Adrenal gland (tissue), 19 donors: ENCODE data around the gene CCDC97. TPM values are rescaled to one million over a fixed set of nuclear protein-coding genes. Genes with fewer than 3 reads are reported as not detected.
A peak's percentile ranks its signal among the peaks of the same experiment; 100 is the strongest.

Source experiments
- DNase-seq, 7 donors: peaks; one replicate each; pipeline ENCODE4 v3.0.0-alpha.2; 2019 to 2020
- H3K27ac ChIP-seq, 5 donors: fragments of 200-600 bp; sonication (generic) in 4 of 5; 1 replicate in 3 of 5; 2 replicates in 2 of 5; pipeline versions ENCODE4 v1.5.1 to v1.8.0; 2016 to 2020; ENCODE audit warnings: mild to moderate bottlenecking in 1 of 5
- H3K27me3 ChIP-seq: fragments of 200-600 bp; 2 replicates; pipeline ENCODE4 v1.8.0; 2021
- H3K36me3 ChIP-seq, 2 donors: fragments of 200-600 bp; replicated peaks in 1 of 2; 1 replicate in 1 of 2; 2 replicates in 1 of 2; pipeline versions ENCODE4 v1.5.1 to v1.8.0; 2018 to 2022
- H3K4me1 ChIP-seq, 2 donors: fragments of 200-600 bp; replicated peaks in 1 of 2; 1 replicate in 1 of 2; 2 replicates in 1 of 2; pipeline versions ENCODE4 v1.5.1 to v1.8.0; 2018 to 2021
- H3K4me3 ChIP-seq, 4 donors: fragments of 200-600 bp; sonication (generic) in 3 of 4; one replicate each; pipeline ENCODE4 v1.5.1; 2016 to 2018
- H3K9me3 ChIP-seq, 3 donors: fragments of 200-600 bp; sonication (generic) in 1 of 3; replicated peaks in 1 of 3; 1 replicate in 2 of 3; 2 replicates in 1 of 3; pipeline versions ENCODE4 v1.5.1 to v1.8.0; 2016 to 2021
- POLR2A ChIP-seq, 2 donors: fragments of 450-650 bp; IDR thresholded peaks; one replicate each; pipeline ENCODE4 v1.6.1; 2017; ENCODE audit warnings: antibody characterized with exemption in 2 of 2, mild to moderate bottlenecking in 2 of 2, moderate library complexity in 1 of 2
- WGBS, 4 donors: extraction: QIAGEN DNeasy Blood & Tissue Kit in 2 of 4; methylation state at CpG; one replicate each; pipeline versions ENCODE4 v1.1.5 to v1.1.7; 2013 to 2017; 5-methylcytosine and 5-hydroxymethylcytosine counted together
- intact Hi-C, 2 donors: fragments of 100-400 bp; cut with DNase I; formaldehyde crosslinking; loops; one replicate each; pipeline versions ENCODE4 v1.14.1 to v1.15.0; 2022 to 2023
- long read RNA-seq, 10 donors: library from polyadenylated mRNA in 3 of 10; unstranded in 2 of 10; stranded (forward) in 1 of 10; transcript quantifications; one replicate each; pipeline ENCODE4 v2.0.0 and lab custom pipeline, GENCODE V29; 2021 to 2026
- polyA plus RNA-seq, 3 donors: library from polyadenylated mRNA; stranded (reverse); fragments of 200-250 nt in 2 of 3; fragments of 350-450 nt in 1 of 3; fragmentation: Illumina TruSeq in 1 of 3; extraction: RNeasy Lipid Tissue Mini Kit (QIAGEN cat#74804) in 1 of 3; gene quantifications; one replicate each; pipeline ENCODE4 v1.2.3, GENCODE V29; 2013 to 2014
- total RNA-seq, 9 donors: library from RNA; depleted of rRNA in 4 of 9; stranded (reverse); fragments of >200 nt in 4 of 9; fragments of 120-200 nt in 1 of 9; fragmentation: NEBNext Ultra II Directional in 1 of 9; extraction: Animal tissue kit (Norgen Biotek cat#: 25700) in 1 of 9; gene quantifications; one replicate each; pipeline versions ENCODE4 v1.1.0 to v1.2.4, GENCODE V29; 2013 to 2023
- TF ChIP-seq, protein P1 (sequence below), 6 experiments: fragments of 450-650 bp in 4 of 6; fragments of 200-600 bp in 2 of 6; sonication (generic) in 1 of 6; IDR thresholded peaks; 1 replicate in 5 of 6; 2 replicates in 1 of 6; pipeline versions ENCODE4 v1.5.1 to v1.8.0; 2016 to 2021; ENCODE audit warnings: antibody characterized with exemption in 6 of 6, mild to moderate bottlenecking in 2 of 6, moderate library complexity in 1 of 6
- donor health status: healthy with polysubstance abuse.
- donor health status: Bipolar disorder and iron deficiency.
- donor health status: DM: yes; HTN: yes; CAD: no.
- donor health status: DM: no; HTN: no; CAD: no.
- donor health status: DM: no; HTN: no; CAD: no.
- donor health status: DM: yes; HTN: yes; CAD: no.

Gene CCDC97
- total RNA-seq (10 to 100 TPM in 7 of 9 donors, 1 to 10 TPM in 2; 8.2 to 25.6 (median 18.9) TPM), polyA plus RNA-seq (10 to 100 TPM in 1 of 3 donors, 1 to 10 TPM in 2; 9.4 to 17.4 (median 10.0) TPM)
- long read RNA-seq, donor 1, partial matches to known transcripts = 0 of 2 reads
- long read RNA-seq, donor 1, other reads (novel, unspliced or antisense) = 0 of 2 reads
- long read RNA-seq, donor 2, partial matches to known transcripts = 0 of 1 reads
- long read RNA-seq, donor 2, other reads (novel, unspliced or antisense) = 0 of 1 reads
- long read RNA-seq, donor 3, partial matches to known transcripts = 0 of 2 reads
- long read RNA-seq, donor 3, other reads (novel, unspliced or antisense) = 0 of 2 reads
- long read RNA-seq, donor 4, partial matches to known transcripts = 0 of 5 reads
- long read RNA-seq, donor 4, other reads (novel, unspliced or antisense) = 1 of 5 reads
- long read RNA-seq, donor 5, transcript CCDC97-201 (5 exons, 3,322 nt) = major isoform, 27 of 37 reads
- long read RNA-seq, donor 5, partial matches to known transcripts = 1 of 37 reads
- long read RNA-seq, donor 5, other reads (novel, unspliced or antisense) = 9 of 37 reads
- long read RNA-seq, donor 6, partial matches to known transcripts = 0 of 11 reads
- long read RNA-seq, donor 6, other reads (novel, unspliced or antisense) = 7 of 11 reads
- long read RNA-seq, donor 7, partial matches to known transcripts = 0 of 1 reads
- long read RNA-seq, donor 7, other reads (novel, unspliced or antisense) = 0 of 1 reads
- long read RNA-seq, donor 8, partial matches to known transcripts = 0 of 5 reads
- long read RNA-seq, donor 8, other reads (novel, unspliced or antisense) = 0 of 5 reads
- long read RNA-seq, donor 9, partial matches to known transcripts = 7 of 8 reads
- long read RNA-seq, donor 9, other reads (novel, unspliced or antisense) = 0 of 8 reads
- long read RNA-seq, donor 10, partial matches to known transcripts = 0 of 3 reads
- long read RNA-seq, donor 10, other reads (novel, unspliced or antisense) = 0 of 3 reads

DNA sequence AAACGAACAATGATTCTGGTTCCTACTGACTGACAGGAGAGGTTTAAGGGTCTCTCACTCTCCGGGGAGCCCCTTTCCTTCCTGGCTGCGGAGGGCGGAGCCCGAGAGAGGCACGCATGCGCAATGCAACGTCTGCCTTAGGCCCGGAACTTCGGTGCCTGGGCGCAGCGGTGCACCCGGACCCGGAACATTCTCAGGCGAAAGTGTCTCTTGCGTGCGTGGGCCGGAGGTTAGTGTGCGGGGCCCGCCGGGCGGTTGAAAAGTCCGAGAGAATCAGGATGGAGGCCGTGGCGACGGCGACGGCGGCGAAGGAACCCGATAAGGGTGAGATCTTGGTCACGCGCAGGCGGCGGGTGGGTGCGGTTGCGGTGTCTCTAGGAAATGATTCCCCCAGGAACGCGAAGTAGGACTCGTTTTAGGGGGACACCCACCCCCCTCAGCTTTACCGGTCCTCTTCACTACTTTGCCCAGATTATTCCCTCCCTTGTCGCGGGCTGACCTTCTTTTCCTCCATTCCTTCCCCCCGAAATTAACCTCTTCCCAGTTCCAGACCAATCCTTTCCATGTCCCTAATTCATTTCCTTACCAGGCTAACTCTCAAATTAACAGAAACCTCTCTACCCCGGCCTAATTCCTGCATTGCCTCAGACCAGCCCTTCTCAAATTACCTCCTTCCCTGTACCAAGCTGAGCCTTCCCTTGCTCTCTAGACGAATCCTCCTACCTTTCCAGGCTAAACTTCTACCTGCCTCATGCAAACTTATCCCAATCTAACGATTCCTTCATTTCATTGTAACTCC lies at the start of gene CCDC97:
TSS of gene CCDC97 (plus strand) at position 140 of the 799 bp plus-strand sequence. CDS start at position 279, 139 bp downstream.
- H3K4me3 ChIP-seq = peak within 1 kb of the TSS; percentile 71 to 84 (median 79)
- H3K9me3 ChIP-seq = no peaks in the 10 kb centered on the region
- intact Hi-C loops = no loop called here
- peak within 1 kb of the TSS; percentile 91 to 99 (median 96) for H3K27ac ChIP-seq
- DNase-seq = peak; percentile 83 to 90 (median 86)
- H3K4me1 ChIP-seq = peaks cover 21 to 37% of the 10 kb centered on the region in 2 donors
- 0 to 1% (median 0%) methylated on average over 36 to 47 of the region's 47 CpGs for WGBS, 4 donors
- peaks cover 0 to 49% of the 10 kb centered on the region in 2 donors for H3K36me3 ChIP-seq
- TF ChIP-seq POLR2A (IDR thresholded peaks at IDR 0.05) = peak; percentile 59 to 70
- TF ChIP-seq, protein P1, sequence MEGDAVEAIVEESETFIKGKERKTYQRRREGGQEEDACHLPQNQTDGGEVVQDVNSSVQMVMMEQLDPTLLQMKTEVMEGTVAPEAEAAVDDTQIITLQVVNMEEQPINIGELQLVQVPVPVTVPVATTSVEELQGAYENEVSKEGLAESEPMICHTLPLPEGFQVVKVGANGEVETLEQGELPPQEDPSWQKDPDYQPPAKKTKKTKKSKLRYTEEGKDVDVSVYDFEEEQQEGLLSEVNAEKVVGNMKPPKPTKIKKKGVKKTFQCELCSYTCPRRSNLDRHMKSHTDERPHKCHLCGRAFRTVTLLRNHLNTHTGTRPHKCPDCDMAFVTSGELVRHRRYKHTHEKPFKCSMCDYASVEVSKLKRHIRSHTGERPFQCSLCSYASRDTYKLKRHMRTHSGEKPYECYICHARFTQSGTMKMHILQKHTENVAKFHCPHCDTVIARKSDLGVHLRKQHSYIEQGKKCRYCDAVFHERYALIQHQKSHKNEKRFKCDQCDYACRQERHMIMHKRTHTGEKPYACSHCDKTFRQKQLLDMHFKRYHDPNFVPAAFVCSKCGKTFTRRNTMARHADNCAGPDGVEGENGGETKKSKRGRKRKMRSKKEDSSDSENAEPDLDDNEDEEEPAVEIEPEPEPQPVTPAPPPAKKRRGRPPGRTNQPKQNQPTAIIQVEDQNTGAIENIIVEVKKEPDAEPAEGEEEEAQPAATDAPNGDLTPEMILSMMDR (IDR thresholded peaks at IDR 0.05) = peak in 1 of 6 experiments; percentile 15
- H3K27me3 ChIP-seq = no peaks in the 10 kb centered on the region

- peak in 2 of 7 donors; percentile 12 to 39 for DNase-seq
- Histone ChIP-seq H3K4me3 (peak overlapping the region in 2 of 4 donors; percentile 18 to 71), H3K27me3 (no peaks in the 10 kb centered on the region), H3K36me3 (peaks cover 0 to 32% of the 10 kb centered on the region in 2 donors), H3K4me1 (peaks cover 16 to 19% of the 10 kb centered on the region in 2 donors), H3K9me3 (no peaks in the 10 kb centered on the region), H3K27ac (peak overlapping the region in 4 of 5 donors; percentile 34 to 100 (median 94))
- WGBS, 4 donors = 59 to 62% (median 61%) methylated on average over 9 to 10 of the region's 10 CpGs
- intact Hi-C loops = loop anchor here in 1 of 2 donors (2.0 kb wide), 1 partner anchor 59 kb away; no protein-coding TSS in a partner anchor
- no peak for TF ChIP-seq POLR2A (IDR thresholded peaks at IDR 0.05)
- TF ChIP-seq, protein P1 (IDR thresholded peaks at IDR 0.05) = no peak
Observed at GRCh38 chr19:41261474-41262190, 48.3 kb upstream of the CCDC97 start.

GRCh38 chr19:41263042-41263849 lies 46.7 kb upstream of the CCDC97 start:
- Histone ChIP-seq H3K27ac (peak overlapping the region; percentile 91 to 100 (median 98)), H3K36me3 (peaks cover 0 to 18% of the 10 kb centered on the region in 2 donors), H3K9me3 (no peaks in the 10 kb centered on the region), H3K27me3 (no peaks in the 10 kb centered on the region), H3K4me3 (peak overlapping the region in 3 of 4 donors; percentile 14 to 71 (median 42)), H3K4me1 (peaks cover 25 to 32% of the 10 kb centered on the region in 2 donors)
- peak; percentile 73 to 90 (median 81) for DNase-seq
- peak; percentile 80 to 97 for TF ChIP-seq POLR2A (IDR thresholded peaks at IDR 0.05)
- TF ChIP-seq, protein P1 (IDR thresholded peaks at IDR 0.05) = no peak
- intact Hi-C loops = no loop called here
- 0 to 2% (median 0%) methylated on average over 21 to 46 of the region's 46 CpGs for WGBS, 4 donors
